Calu3 (cell line): ENCODE results near the gene KHNYN. TPM values are rescaled to one million over a fixed set of nuclear protein-coding genes. Genes with fewer than 3 reads are reported as not detected.

ENCODE experiments used
- BruUV-seq: library from RNA; stranded (reverse); fragments of 400-500 nt; replicated peaks from 2 replicates; lab custom pipeline; 2021; lab: Mats Ljungman, UMichigan
- CTCF ChIA-PET: fragments of 300-600 bp; sonication (Branson Sonifier 250); formaldehyde crosslinking; loops from one replicate; lab custom pipeline; 2022; ENCODE audit warnings: antibody characterized with exemption; lab: Charles Lee
- DNase-seq: peaks from one replicate; pipeline ENCODE4 v3.0.0; 2022
- H3K27ac Mint-ChIP-seq: one replicate; pipeline ENCODE4 v1.8.0; 2022; ENCODE audit warnings: mixed read lengths; ENCODE audit not compliant: unreplicated experiment
- H3K27me3 Mint-ChIP-seq: one replicate; pipeline ENCODE4 v1.8.0; 2022; ENCODE audit warnings: mixed read lengths; ENCODE audit not compliant: unreplicated experiment
- H3K36me3 Mint-ChIP-seq: one replicate; pipeline ENCODE4 v1.8.0; 2022; ENCODE audit warnings: mild to moderate bottlenecking, moderate library complexity, mixed read lengths; ENCODE audit not compliant: insufficient read depth, unreplicated experiment
- H3K4me1 Mint-ChIP-seq: one replicate; pipeline ENCODE4 v1.8.0; 2022; ENCODE audit warnings: mild to moderate bottlenecking, low read depth, mixed read lengths; ENCODE audit not compliant: unreplicated experiment
- H3K4me3 Mint-ChIP-seq: one replicate; pipeline ENCODE4 v1.8.0; 2022; ENCODE audit warnings: mild to moderate bottlenecking, low read depth, moderate library complexity, mixed read lengths; ENCODE audit not compliant: unreplicated experiment
- H3K9me3 Mint-ChIP-seq: one replicate; pipeline ENCODE4 v1.8.0; 2022; ENCODE audit warnings: low read depth, mixed read lengths; ENCODE audit not compliant: unreplicated experiment
- CTCF ChIP-seq: fragments of 200-600 bp; IDR thresholded peaks from one replicate; pipeline ENCODE4 v1.8.0; 2022; ENCODE audit warnings: antibody characterized with exemption; ENCODE audit not compliant: unreplicated experiment
- intact Hi-C: fragments of 100-400 bp; cut with micrococcal nuclease; formaldehyde crosslinking; loops from one replicate; pipeline ENCODE4 v1.10.0; 2022; ENCODE audit not compliant: unreplicated experiment
- total RNA-seq: library from RNA; stranded (reverse); gene quantifications from 2 replicates; pipeline ENCODE4 v1.2.3, GENCODE V29; 2022

The KHNYN gene
- total RNA-seq, 1 experiment from 2014 or later = 47.6 TPM

- TF ChIP-seq CTCF = no peak
- peaks cover 32% of the 10 kb centered on the region for H3K4me1 Mint-ChIP-seq
- H3K27ac Mint-ChIP-seq = peak overlapping the region; percentile 50
- H3K4me3 Mint-ChIP-seq = no peak overlapping the region
- intact Hi-C loops = no loop called here
- BruUV-seq = no TSS peak
- CTCF ChIA-PET = interaction anchor here (1.1 to 2.7 kb wide), 2 partner anchors 60 to 92 kb away, joined by 5 to 9 read pairs; no protein-coding TSS in a partner anchor
- no peak for DNase-seq
- peaks cover 16% of the 10 kb centered on the region for H3K36me3 Mint-ChIP-seq
- no peaks in the 10 kb centered on the region for H3K9me3 Mint-ChIP-seq
- H3K27me3 Mint-ChIP-seq = no peaks in the 10 kb centered on the region
These were observed 4.0 kb upstream of the KHNYN start for GRCh38 chr14:24425704-24426103.

- no peak for DNase-seq
- TF ChIP-seq CTCF = no peak
These were observed 3.4 kb upstream of the KHNYN start for GRCh38 chr14:24426150-24426911.

DNA sequence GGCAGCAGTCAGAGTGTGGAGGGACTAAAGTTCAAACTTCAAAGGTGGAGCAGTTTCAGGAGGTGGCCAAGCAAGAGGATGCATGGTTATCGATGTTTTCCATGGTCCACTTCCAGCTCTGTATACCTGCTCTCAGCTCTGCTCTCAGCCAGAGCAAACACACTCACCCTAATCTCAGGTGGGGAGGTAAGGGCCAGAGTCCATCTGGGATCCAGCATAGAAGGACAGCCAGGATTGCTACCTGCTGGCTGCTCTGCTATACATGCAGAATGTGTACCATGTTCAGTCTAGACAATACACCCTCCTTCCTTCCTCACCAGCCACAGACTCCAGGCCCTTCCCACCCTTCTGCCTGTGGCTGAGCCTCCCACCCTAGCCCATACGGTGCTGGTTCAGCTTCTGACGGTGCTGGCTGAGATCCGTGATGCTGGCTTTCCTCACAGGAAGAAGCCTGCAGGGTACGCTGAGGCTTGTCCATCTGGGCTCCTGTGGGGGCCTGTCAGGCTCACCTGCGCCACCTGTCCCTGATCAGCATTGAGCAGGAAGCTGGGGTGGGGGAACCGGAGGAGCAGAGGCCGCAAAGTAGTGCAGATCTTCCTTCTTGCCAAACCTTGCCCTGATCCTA is 2.7 kb upstream of the KHNYN start:
- TF ChIP-seq CTCF = no peak
- intact Hi-C loops = no loop called here
- no peaks in the 10 kb centered on the region for H3K9me3 Mint-ChIP-seq
- peaks cover 42% of the 10 kb centered on the region for H3K4me1 Mint-ChIP-seq
- no peaks in the 10 kb centered on the region for H3K27me3 Mint-ChIP-seq
- BruUV-seq = no TSS peak
- no peak overlapping the region for H3K4me3 Mint-ChIP-seq
- DNase-seq = no peak
- CTCF ChIA-PET = interaction anchor here (2.7 kb wide), 1 partner anchor 61 kb away, joined by 9 read pairs; no protein-coding TSS in a partner anchor
- no peak overlapping the region for H3K27ac Mint-ChIP-seq
- H3K36me3 Mint-ChIP-seq = peaks cover 30% of the 10 kb centered on the region

More at GRCh38 chr14:24426150-24426911, 3.4 kb upstream of the KHNYN start:
- H3K9me3 Mint-ChIP-seq = no peaks in the 10 kb centered on the region
- H3K36me3 Mint-ChIP-seq = peaks cover 23% of the 10 kb centered on the region
- H3K4me3 Mint-ChIP-seq = no peak overlapping the region
- intact Hi-C loops = no loop called here
- no peaks in the 10 kb centered on the region for H3K27me3 Mint-ChIP-seq
- CTCF ChIA-PET = interaction anchor here (2.7 kb wide), 1 partner anchor 61 kb away, joined by 9 read pairs; no protein-coding TSS in a partner anchor
- H3K4me1 Mint-ChIP-seq = peaks cover 35% of the 10 kb centered on the region
- peak overlapping the region; percentile 50 for H3K27ac Mint-ChIP-seq
- no TSS peak for BruUV-seq

DNA sequence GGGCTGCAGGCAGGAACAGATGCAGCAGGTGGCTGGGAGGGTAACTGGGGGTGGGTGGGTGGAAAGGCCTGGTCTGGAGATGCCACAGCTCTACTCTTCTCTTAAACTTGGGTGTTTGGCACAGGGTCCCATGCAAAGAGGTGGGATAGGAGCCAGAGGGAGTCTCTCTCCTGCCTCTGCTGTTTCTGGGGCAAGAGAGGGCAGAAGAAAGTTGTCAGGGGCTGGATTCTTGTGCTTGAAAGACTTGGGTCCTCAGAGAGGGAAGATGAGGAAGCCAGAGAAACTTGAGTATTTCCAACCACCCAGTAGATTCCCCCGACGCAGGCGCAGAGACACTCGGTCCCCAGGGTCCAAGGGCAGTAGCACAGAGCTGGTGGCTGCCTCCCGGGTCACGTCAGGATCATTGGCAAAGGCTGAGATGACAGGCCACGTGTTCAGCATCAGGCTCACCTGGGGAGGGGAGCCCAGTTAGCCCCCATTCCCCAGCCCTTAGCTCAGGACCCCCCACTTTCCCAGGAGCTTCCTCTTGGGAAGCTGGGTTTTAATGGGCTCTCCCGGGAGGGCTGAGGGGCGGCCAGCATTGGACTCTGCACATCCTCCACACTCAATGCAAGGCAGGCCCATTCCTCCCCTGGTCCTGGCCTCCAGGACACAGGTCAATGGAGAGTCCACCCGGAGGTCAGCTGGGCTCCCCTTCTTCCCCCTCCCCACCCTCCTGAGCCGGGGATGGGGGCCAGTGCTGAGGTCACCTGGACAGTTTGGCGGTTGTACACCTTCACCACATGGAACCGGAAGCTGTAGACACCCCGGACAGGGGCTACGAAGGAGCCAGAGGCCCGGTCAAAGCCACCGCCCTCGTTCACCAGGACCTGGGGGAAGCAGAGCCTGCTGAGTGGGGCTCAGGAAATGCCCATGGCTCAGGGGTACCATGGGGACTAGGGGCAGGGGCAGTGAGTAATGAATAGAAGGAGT is 1.9 kb upstream of the KHNYN start:
- TF ChIP-seq CTCF = no peak
- no peaks in the 10 kb centered on the region for H3K27me3 Mint-ChIP-seq
- BruUV-seq = no TSS peak
- DNase-seq = no peak
- CTCF ChIA-PET = interaction anchor here (0.6 kb wide), 1 partner anchor 27 kb away, joined by 4 read pairs; no protein-coding TSS in a partner anchor
- no peak overlapping the region for H3K4me3 Mint-ChIP-seq
- no peaks in the 10 kb centered on the region for H3K9me3 Mint-ChIP-seq
- intact Hi-C loops = no loop called here
- peaks cover 44% of the 10 kb centered on the region for H3K4me1 Mint-ChIP-seq
- H3K36me3 Mint-ChIP-seq = peaks cover 34% of the 10 kb centered on the region
- peak overlapping the region; percentile 22 for H3K27ac Mint-ChIP-seq
